Tongue (tissue), 2 donors: Measurements from ENCODE around the gene ABCA13. TPM values are rescaled to one million over a fixed set of nuclear protein-coding genes. Genes with fewer than 3 reads are reported as not detected.

Experiments used
- DNase-seq: peaks from one replicate; pipeline ENCODE4 v3.0.0-alpha.2; 2015
- total RNA-seq: library from RNA; depleted of rRNA; stranded (reverse); fragments of >200 nt; gene quantifications from one replicate; pipeline ENCODE4 v1.2.3, GENCODE V29; 2014

Gene ABCA13
- total RNA-seq, 1 donor from 2014 or later: 0.72 TPM

GRCh38 chr7:48381571-48381970, 210.3 kb downstream of the ABCA13 start:
- DNase-seq: no peak

- DNase-seq: no peak
Measured at GRCh38 chr7:48384180-48384752, 213.0 kb downstream of the ABCA13 start.

- DNase-seq: no peak
Measured at GRCh38 chr7:48387932-48388331, 216.7 kb downstream of the ABCA13 start.

- DNase-seq: no peak
Measured at GRCh38 chr7:48388911-48389310, 217.7 kb downstream of the ABCA13 start.

- DNase-seq: peak; percentile 16
Measured at GRCh38 chr7:48389977-48390376, 218.7 kb downstream of the ABCA13 start.

GRCh38 chr7:48390388-48391327, 219.4 kb downstream of the ABCA13 start:
- peak; percentile 4 for DNase-seq

GRCh38 chr7:48398191-48398590, 226.9 kb downstream of the ABCA13 start:
- DNase-seq: no peak

GRCh38 chr7:48402721-48403120, 231.5 kb downstream of the ABCA13 start:
- no peak for DNase-seq

- no peak for DNase-seq
Measured at GRCh38 chr7:48408731-48409130, 237.5 kb downstream of the ABCA13 start.

GRCh38 chr7:48411619-48412018, 240.4 kb downstream of the ABCA13 start:
- no peak for DNase-seq

- DNase-seq: no peak
Measured at GRCh38 chr7:48414011-48414732, 242.9 kb downstream of the ABCA13 start.

- no peak for DNase-seq
Measured at GRCh38 chr7:48416327-48416908, 245.2 kb downstream of the ABCA13 start.

GRCh38 chr7:48419401-48419800, 248.1 kb downstream of the ABCA13 start:
- DNase-seq: no peak

- DNase-seq: peak; percentile 56
Measured at GRCh38 chr7:48420206-48420605, 248.9 kb downstream of the ABCA13 start.

GRCh38 chr7:48421357-48421756, 250.1 kb downstream of the ABCA13 start:
- no peak for DNase-seq

GRCh38 chr7:48424731-48425130, 253.5 kb downstream of the ABCA13 start:
- DNase-seq: no peak

GRCh38 chr7:48426331-48426965, 255.2 kb downstream of the ABCA13 start:
- DNase-seq: no peak

- no peak for DNase-seq
Measured at GRCh38 chr7:48426966-48427555, 255.8 kb downstream of the ABCA13 start.

GRCh38 chr7:48427671-48428070, 256.4 kb downstream of the ABCA13 start:
- DNase-seq: no peak

- no peak for DNase-seq
Measured at GRCh38 chr7:48428091-48428684, 256.9 kb downstream of the ABCA13 start.

GRCh38 chr7:48429117-48429516, 257.9 kb downstream of the ABCA13 start:
- DNase-seq: no peak
